SK-N-MC (cell line): Measurements from ENCODE around the gene RHOC.
A peak's percentile ranks its signal among the peaks of the same experiment; 100 is the strongest.

Experiments
- DNase-seq: peaks from one replicate; pipeline ENCODE4 v3.0.0-alpha.2; 2011; ENCODE audit warnings: low read depth, low spot score
- H3K27ac ChIP-seq: fragments of 200-600 bp; sonication (generic); 2 replicates; pipeline ENCODE4 v1.5.1; 2016; ENCODE audit warnings: mixed run types
- H3K36me3 ChIP-seq: fragments of 200-600 bp; sonication (generic); 2 replicates; pipeline ENCODE4 v1.6.1; 2017; ENCODE audit warnings: antibody characterized with exemption, low read length, mixed read lengths; ENCODE audit not compliant: insufficient read depth
- H3K4me3 ChIP-seq: fragments of 200-600 bp; sonication (generic); 2 replicates; pipeline ENCODE4 v1.5.1; 2016
- H3K9ac ChIP-seq: fragments of 200-600 bp; sonication (generic); 2 replicates; pipeline ENCODE4 v1.8.0; 2017; ENCODE audit warnings: mixed run types, mixed read lengths; ENCODE audit not compliant: insufficient read length
- H3K9me3 ChIP-seq: fragments of 200-600 bp; sonication (generic); 2 replicates; pipeline ENCODE4 v1.6.1; 2017; ENCODE audit warnings: low read depth, mild to moderate bottlenecking, antibody characterized with exemption, low read length, moderate library complexity, mixed read lengths
- EZH2 ChIP-seq: fragments of 200-600 bp; sonication (generic); IDR thresholded peaks from one replicate; pipeline ENCODE4 v1.6.1; 2017; ENCODE audit warnings: antibody characterized with exemption
- FOXP2 ChIP-seq: optimal IDR thresholded peaks from 2 replicates; pipeline ENCODE3; 2011; ENCODE audit warnings: mild to moderate bottlenecking, moderate library complexity; ENCODE audit not compliant: insufficient read depth; ENCODE audit errors: extremely low read length, control extremely low read depth
- POLR2AphosphoS5 ChIP-seq: IDR thresholded peaks from 2 replicates; pipeline ENCODE4 v1.6.1; 2012; ENCODE audit warnings: mild to moderate bottlenecking, low read depth, low read length, borderline replicate concordance

Gene RHOC

GRCh38 chr1:112700290-112701226 is 6.4 kb downstream of the RHOC start:
- TF ChIP-seq FOXP2 (no peak), POLR2AphosphoS5 (peak; percentile 43)
- no peak for DNase-seq
- peak overlapping the region; percentile 59 for H3K4me3 ChIP-seq
- no peaks in the 10 kb centered on the region for H3K9me3 ChIP-seq
- peaks cover 49% of the 10 kb centered on the region for H3K36me3 ChIP-seq
- H3K27ac ChIP-seq, result peak overlapping the region; percentile 86
- H3K9ac ChIP-seq, result peak overlapping the region; percentile 54

GRCh38 chr1:112699425-112700144 is 7.3 kb downstream of the RHOC start:
- Histone ChIP-seq H3K36me3 (peaks cover 59% of the 10 kb centered on the region), H3K27ac (peak overlapping the region; percentile 86), H3K9me3 (no peaks in the 10 kb centered on the region), H3K9ac (peak overlapping the region; percentile 54), H3K4me3 (no peak overlapping the region)
- no peak for TF ChIP-seq POLR2AphosphoS5
- TF ChIP-seq EZH2, result no peak
- no peak for TF ChIP-seq FOXP2
- DNase-seq, result no peak

- Histone ChIP-seq H3K27ac (peak overlapping the region; percentile 54; the same call in 1 of the 2 replicates), H3K9ac (no peak overlapping the region), H3K36me3 (peaks cover 67% of the 10 kb centered on the region), H3K9me3 (no peaks in the 10 kb centered on the region), H3K4me3 (no peak overlapping the region)
- no peak for TF ChIP-seq POLR2AphosphoS5
- TF ChIP-seq EZH2, result no peak
- no peak for TF ChIP-seq FOXP2
- no peak for DNase-seq
Measured at GRCh38 chr1:112698366-112699310, 8.3 kb downstream of the RHOC start.

GRCh38 chr1:112697781-112698201 is 9.1 kb downstream of the RHOC start:
- Histone ChIP-seq H3K9me3 (no peaks in the 10 kb centered on the region), H3K36me3 (peaks cover 73% of the 10 kb centered on the region), H3K4me3 (no peak overlapping the region), H3K9ac (no peak overlapping the region), H3K27ac (no peak overlapping the region)
- no peak for DNase-seq
- TF ChIP-seq EZH2 (no peak), POLR2AphosphoS5 (no peak), FOXP2 (no peak)

- TF ChIP-seq FOXP2 (no peak), EZH2 (no peak), POLR2AphosphoS5 (no peak)
- Histone ChIP-seq H3K9me3 (no peaks in the 10 kb centered on the region), H3K36me3 (peaks cover 82% of the 10 kb centered on the region), H3K27ac (no peak overlapping the region), H3K4me3 (no peak overlapping the region), H3K9ac (no peak overlapping the region)
- DNase-seq, result no peak
Measured at GRCh38 chr1:112696578-112697314, 10.2 kb downstream of the RHOC start.

- no peak for TF ChIP-seq POLR2AphosphoS5
- no peak for TF ChIP-seq FOXP2
- no peak for TF ChIP-seq EZH2
- Histone ChIP-seq H3K9ac (no peak overlapping the region), H3K36me3 (peaks cover 84% of the 10 kb centered on the region), H3K27ac (no peak overlapping the region), H3K4me3 (no peak overlapping the region), H3K9me3 (no peaks in the 10 kb centered on the region)
- no peak for DNase-seq
Measured at GRCh38 chr1:112695276-112695675, 11.7 kb downstream of the RHOC start.

GRCh38 chr1:112694363-112694929 is 12.5 kb downstream of the RHOC start:
- TF ChIP-seq POLR2AphosphoS5 (no peak), FOXP2 (no peak), EZH2 (no peak)

More at GRCh38 chr1:112694363-112694929, 12.5 kb downstream of the RHOC start:
- no peak overlapping the region for H3K4me3 ChIP-seq
- H3K27ac ChIP-seq, result no peak overlapping the region
- H3K36me3 ChIP-seq, result peaks cover 83% of the 10 kb centered on the region
- no peak for DNase-seq
- no peaks in the 10 kb centered on the region for H3K9me3 ChIP-seq
- H3K9ac ChIP-seq, result no peak overlapping the region
